ENCODE measurements around the gene NPVF.

Gene NPVF

DNA sequence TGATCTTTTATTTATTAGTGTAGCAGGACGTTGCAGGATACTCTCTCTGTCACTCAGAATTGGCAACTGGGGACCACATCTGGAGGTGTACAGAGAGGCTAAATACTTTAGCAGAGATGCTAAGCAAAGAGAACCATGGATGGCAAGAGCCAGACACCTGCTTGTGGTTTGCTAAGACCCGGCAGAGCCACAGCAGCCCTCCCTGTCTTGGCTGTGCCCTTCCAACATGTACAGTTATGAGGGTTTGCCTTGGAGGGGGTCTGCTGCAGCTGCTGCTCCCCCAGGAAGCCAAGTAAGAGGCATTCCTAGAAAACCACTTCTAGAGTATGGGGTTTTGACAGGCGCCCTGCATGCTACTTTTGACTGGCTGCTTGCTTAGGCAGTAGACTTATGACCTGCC, 5.1 kb downstream of the NPVF start:
- no peak for DNase-seq

DNA sequence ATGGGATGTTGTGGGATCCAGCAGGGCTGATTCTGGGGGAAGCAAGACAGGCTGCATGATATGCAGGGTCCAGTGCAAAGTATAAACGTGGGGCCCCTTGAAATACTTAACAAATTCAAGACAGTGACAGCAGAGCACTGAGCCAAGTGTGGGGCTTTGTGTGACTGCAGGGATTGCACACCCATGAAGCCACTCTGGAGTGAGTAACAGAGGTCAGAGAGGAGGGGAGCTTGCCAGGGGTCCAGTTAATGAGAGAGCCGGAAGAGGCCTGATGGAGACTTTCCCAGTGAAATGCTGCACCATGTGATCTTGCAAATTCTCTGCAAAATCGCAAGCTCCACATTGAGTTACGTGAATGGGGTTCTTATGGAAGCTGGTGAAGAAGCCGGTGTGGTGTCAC, 5.6 kb downstream of the NPVF start:
- DNase-seq: no peak

DNA sequence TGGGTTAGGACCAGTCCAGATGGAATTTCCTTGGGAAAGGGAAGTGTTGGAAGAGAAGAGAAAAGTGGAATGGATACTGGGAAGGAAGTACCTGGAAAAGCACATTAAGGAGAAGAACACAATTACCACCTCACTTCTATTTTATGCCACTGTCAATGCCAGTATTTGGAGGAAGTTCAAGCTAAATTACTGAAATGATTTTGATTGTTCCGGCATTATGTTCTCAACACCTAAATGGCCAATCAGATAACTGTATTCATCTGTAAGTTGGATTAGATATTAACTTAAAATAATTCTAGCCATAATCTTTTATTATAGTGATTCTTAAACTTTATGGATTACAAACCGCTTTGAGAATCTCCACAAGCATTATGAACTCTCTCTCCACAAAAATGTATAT, 7.3 kb downstream of the NPVF start:
- DNase-seq: no peak

DNA sequence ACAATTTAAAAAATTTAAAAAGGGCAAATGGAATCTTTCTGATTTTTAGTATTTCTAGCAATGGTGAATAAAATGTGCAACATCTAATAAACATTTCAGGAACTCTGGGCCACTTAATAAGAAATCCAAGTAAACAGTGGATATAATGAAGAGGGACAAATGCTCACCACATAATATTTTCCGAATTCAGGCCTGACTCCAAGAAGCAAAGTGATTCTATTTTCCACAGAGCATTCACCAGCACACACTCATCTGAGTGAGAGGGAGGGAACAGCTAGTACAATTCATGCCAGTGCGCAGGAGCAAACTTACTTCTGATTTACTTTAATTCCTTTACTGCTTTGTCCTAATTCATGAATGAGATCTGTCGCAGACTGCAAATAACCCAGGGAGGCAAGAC, 10.1 kb downstream of the NPVF start:
- DNase-seq: no peak

DNA sequence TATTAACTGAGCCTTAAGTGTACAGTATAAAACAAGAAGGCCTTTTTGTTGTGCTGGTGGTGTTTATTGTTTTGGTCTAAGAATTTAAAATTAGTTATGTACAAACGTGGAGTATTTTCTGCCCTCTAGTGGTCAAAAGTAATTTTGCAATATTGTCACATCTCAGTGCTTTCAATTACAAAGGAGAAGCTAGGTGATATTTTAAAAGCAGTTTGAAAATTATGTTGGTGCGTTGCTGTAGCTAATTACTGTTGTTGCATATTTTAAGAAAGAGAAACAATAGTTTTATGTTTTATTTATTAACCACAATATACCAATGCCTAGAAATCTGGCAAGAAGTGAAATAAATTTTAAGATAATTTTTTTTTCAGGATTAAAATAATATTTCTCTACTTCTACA, 11.4 kb downstream of the NPVF start:
- no peak for DNase-seq

DNA sequence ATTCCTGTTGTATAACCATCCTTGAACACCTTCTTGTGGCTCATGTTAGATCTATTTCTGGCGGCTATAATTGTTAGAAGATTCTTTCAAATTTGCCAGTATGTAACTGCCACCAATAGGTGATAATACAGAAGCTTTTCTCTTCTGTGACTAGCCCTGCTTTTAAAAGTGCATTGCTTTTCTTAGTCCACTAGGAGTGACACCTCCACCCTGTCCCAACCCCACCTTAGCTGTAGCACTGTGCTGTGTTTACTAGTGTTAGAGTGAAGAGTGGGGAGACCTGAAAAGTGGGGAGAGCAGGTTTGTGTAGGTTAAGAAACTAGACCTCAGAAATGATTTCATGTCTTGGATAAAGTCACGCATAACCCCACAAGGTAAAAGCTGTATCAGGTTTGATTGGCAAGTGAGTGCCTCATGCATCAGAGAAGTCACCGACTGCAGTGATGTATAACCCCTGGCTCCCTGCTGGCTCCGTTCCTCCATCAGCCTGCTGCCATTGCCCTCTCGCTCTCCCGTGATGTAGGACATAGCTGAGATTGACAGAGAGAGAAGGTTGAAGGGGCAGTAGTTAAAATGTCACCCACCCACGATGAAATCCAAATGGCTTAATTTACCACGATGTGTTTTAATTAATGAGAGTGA, 12.5 kb downstream of the NPVF start:
- DNase-seq: no peak

DNA sequence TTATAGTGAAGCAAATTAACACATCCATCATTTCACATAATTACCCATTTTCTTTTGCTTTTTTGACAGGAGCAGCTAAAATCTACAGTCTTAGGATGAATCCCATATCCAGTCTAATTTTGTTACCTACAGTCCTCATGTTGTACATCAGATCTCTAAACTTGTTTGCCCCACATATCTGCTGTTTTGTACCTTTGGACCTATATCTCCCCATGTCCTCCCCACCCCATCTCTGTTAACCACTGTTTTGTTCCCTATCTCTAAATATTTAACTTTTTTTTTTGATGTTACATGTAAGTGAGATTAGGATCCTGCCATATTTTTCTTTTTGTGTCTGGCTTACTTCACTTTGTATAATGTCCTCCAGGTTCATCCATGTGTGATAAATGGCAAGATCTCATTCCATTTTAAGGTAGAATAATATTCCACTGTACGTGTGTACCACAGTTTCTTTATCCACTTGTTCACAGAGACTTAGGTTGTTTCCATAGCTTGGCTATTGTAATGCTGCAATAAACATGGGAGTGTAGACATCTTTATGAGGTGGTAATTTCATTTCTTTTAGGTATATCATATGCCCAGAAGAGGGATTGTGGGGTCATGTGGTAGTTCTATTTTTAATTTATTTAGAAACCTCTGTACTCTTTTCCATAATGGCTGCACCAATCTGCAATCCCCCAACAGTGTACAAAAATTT, 19.6 kb downstream of the NPVF start:
- no peak for DNase-seq

DNA sequence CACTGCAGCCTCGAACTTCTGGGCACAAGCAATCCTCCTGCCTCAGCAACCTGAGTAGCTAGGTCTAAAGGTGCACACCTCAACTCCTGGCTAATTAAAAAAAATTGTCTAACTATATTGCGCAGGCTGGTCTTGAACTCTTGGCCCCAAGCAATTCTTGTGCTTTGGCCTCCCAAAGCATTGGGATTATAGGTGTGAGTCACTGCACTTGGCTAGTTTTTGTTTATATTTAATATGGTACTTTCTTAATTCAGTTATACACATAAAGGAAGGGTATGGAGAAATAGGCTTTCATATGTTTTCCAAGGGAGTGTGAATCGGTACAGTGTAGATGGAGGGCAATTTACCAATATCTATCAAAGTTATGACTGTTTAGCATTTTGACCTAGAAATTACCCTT, 20.4 kb downstream of the NPVF start:
- no peak for DNase-seq

DNA sequence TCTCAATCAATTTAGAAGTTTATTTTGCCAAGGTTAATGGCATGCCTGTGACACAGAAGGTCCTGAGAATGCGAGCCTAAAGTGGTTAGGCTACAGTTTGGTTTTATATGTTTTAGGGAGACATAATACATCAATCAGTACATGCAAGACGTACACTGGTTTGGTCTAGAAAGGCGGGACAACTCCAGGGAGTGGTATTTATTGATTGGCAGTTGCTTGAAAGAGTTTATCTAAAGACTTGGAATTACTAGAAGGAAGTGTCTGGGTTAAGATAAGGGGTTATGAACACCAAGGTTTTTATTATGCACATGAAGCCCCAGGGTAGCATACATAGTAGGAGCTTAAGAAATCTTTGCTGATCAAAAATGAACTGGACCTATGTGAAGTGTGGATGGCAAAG, 21.5 kb downstream of the NPVF start:
- DNase-seq: no peak

DNA sequence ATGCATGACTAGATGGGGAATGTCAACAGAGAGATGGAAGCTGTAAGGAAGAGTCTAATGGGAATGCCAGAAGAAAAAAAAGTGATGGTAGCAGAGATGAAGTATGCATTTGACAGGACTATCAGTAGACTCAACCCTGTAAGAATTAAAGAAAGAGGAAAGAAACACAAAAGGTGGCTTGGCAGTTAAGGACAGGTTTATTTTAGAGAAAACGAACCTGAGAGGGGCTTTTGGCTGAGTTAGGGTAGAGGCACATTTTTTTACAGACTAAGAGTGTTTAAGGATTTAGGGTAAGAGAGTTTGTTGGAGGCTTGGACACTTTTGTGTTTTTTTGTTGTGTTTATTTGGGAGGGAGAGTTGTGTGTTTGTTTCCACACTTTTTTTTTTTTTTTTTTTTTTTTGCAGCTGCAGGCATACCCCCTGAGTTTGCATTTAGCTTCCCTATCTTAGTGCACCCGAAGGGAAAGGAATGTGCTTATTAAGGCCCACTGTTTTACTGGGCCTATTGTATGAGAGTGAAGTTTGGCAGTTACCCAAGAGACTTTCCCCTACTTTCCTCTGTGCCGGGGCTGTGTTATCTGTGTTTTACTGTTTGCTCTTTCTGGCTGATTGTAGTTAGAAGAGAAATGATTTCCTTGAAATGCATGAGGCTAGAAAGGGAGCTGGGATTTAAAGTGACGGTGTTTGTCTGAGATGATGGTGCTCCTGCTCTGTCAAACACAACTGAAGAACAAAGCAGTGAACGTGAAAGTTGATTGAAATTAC, 32.0 kb downstream of the NPVF start:
- no peak for DNase-seq

DNA sequence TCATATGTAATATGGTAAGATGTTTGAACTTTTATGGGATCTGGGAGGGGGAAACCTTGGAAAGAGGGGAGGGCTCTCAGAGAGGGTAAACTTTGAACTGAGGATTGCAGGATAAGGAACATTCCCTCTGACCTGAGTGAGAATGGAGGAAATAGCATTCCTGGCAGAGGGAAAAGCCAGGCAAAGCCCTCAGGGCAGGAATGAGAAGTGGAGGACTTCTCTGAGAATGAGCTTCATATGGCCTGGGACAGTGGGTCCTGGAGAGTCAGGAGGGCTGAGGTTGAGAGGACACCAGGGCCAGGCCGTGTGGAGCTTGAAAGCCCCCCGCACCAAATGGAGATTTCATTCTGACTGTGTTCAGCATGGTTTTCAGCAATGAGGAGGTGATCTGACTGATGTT, 34.2 kb downstream of the NPVF start:
- DNase-seq: no peak

DNA sequence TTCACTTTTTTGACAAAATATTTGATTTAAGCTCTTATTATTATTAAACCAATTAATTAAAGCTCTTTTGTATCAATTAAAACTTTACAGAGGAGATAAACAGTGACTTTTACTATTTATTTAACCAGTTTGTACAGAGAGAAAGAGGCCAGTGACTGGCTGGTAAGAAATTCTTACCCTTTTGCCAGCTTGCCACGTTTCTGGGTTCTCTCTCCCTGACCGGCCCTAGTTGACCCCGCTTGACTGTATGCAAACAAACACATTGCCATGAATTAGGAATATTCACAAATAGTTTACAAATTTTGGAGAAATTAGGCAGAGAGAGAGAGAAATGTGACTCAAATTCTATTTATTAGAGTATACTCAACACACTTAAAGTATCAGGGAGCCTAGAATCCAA, 36.2 kb downstream of the NPVF start:
- DNase-seq: no peak

DNA sequence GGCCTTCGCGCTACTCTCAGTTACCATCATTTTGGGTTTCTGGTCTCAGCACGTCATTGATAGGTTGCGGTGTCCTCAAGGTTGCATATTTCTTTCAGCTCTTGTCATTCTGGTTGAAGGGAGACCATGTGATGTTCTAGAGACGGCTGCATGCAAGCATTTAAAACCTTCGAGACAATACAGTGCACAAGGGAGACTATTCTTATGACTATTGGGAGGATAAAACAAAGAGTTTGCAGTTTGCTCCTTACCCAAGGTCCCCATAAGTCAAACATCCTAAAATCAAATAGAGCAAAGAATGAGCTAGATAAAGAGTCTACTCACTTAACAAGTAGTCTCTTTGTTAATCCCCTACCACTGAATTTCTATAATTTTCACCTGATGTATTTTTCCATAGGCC, 39.1 kb downstream of the NPVF start:
- no peak for DNase-seq

DNA sequence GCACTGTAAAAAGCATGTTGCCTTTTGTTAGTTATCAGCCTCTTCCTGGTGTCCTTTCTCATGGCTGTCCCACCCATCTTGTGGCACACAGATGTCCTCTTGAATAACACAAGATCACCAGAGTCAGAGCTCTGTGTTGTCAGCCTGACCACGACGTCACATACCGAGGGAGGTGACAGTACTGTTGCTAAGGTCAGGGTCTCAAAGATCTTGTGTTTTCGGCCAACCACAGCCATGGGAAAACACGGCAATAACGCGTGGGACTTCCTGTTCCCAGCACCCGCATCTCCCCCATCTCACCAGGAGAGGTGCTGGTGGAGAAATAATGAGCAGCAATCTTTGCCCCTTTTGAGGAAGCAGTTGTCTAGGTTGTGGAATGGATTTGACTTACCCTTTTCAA, 40.4 kb downstream of the NPVF start:
- no peak for DNase-seq

DNA sequence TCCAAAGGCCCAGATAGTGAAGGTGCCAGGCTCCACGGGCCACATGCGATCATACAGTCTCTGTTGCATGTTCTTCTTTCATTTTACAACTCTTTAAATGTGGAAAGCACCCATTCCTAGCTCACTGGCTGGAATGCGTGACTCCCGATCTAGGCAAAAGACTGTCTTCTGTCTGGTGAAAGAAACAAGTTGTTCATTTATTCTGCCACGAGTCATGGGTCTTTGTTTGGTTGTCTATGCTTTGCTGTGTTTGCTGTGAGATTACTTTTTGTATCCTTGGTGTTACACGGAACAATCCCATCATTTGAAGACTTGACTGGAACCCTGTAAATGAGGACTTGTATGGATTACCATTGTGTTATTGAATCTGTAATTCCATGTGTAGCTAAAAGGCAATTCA, 41.9 kb downstream of the NPVF start:
- DNase-seq: no peak

DNA sequence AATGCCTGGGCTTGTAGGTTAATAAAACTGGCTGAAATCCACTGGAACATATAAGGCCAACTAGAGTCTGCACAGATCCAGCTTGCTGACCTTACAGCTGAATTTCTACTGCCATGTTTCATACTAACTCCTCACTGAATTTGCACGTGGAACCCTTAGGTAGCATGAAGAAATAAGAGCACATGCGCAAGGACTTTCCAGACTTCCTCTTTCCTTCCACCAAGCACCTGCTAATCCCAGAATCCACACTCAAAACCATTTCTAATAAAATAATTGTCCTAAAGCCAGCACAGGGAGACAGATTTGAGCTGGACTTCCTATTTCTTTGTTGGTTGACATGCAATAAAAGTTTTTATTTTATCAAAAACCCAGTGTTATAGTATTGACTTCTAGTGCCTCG, 46.8 kb downstream of the NPVF start:
- DNase-seq: no peak

DNA sequence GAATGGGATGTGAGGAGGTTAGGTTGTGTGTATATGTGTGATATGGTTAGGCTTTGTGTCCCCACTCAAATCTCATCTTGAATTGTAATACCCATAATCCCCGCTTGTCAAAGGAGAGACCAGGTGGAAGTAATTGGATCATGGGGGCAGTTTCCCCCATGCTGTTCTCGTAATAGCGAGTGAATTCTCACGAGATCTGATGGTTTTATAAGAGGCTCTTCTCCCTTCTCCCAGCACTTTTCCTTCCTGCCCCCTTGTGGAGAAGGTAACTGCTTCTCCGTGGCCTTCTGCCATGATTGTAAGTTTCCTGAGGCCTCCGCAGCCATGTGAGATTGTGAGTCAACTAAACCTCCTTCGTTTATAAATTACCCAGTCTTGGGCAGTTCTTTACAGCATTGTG, 47.3 kb downstream of the NPVF start:
- no peak for DNase-seq

DNA sequence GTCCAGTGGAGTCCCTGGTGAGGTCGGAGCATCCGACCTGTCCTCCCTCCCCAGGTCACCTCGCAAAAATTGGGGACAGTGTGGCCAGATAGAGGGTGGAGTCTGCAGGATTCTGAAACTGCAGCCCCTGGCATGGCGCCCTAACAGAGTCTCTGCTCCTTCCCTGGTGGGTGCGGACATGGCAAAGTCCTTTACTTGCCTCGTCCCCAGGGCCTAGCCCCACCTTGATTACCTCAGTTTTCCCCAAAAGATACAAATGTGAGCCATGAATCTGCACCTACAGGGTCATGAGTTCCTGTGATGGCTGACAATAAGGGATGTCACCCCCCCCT, 47.7 kb downstream of the NPVF start:
- no peak for DNase-seq

DNA sequence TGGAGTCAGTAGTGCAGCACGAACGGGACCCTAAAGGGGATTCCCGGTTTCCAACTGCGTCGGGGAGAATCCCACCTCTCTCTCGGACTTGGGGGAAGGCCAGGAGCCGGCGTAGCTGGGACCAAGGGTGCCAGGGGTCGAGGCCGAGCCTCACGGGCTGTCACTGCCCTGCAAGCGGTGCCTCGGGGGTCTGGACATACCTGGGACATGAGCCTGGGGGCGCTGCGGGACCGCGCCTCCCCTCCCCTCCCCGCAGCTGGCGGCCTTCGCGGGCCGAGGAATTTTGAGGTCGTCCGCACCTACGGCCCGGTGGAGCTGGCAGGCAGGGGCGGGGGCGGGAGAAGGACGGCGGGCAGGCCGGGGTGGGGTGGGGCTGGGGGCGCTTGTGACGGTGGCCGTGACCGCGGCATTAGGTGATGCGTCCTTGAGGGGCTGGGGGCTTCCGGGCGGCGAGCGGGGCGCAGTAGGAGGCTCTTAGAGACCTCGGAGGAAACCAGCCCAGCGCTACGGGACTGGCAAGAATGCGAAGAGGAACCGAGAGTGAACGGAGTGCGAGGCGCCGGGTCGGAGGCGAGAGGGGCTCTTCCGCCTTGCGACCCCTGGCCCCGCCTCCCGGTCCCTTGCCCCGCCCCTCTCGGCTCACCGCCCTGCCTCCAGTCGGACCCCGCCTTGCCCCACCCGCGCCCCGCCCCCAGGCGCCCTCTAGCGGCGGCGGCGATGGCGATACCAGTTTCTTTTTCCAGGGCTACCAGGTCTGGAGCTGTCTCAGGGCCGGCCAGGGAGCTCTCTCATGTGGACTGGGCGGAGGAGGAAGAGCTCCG, 48.3 kb downstream of the NPVF start:
- DNase-seq: peak; percentile 94

DNA sequence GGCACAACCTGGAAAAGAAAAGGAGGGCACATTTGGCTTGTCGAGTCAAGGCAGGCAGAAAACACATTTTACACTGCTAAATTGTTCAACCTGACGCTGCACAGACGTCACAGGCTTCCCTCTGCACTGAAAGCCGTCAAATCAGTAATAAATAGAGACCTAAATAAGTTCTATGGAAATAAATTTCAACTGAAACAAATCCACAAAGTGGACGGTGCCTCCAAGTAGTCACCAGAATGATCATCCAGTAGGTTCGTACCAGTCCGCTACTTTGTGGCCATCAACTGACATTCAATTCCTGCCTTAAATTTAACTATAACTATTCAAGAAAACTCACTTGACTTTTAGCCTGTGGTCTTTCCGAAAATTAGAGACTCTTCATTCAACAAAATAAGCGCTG, 49.0 kb downstream of the NPVF start:
- DNase-seq: no peak
